ENCODE results near the gene COL12A1. TPM values are rescaled to one million over a fixed set of nuclear protein-coding genes. Genes with fewer than 3 reads are reported as not detected.

COL12A1 gene
- 1,000 to 10,000 TPM in 1 of 4 donors, 100 to 1,000 TPM in 2, 10 to 100 TPM in 1; 63.7 to 1,684 (median 152) TPM for polyA plus RNA-seq (ENCODE audit: insufficient read length in 4 of 4)

GRCh38 chr6:75205776-75206575 is at the start of gene COL12A1:
Gene COL12A1, minus strand, starts transcription at chr6:75206053. Its CDS starts 3,261 bp downstream, at chr6:75202792.
- no peak for DNase-seq (ENCODE audit: low read depth in 4 of 4, low spot score in 3 of 4)

DNA sequence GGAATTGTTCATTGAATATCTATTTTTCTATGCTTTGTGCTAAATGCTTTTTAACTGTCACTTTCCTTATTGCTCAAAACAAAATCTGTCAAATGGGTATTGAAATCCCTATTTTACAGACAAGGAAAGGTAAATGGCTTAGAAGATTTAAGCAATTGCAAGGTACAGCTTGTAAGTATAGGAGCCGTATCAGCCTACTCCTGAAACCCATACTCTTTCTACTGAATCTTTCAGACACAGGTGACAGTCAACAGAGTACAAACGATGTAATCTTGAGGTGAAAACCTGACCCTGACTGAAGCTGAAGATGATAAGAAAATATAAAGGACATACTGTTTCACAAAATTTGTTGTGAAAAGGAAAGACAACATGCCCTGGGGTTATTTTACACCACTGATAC is 44.7 kb upstream of the COL12A1 start:
- DNase-seq (ENCODE audit: low read depth in 4 of 4, low spot score in 3 of 4) = no peak

- DNase-seq (ENCODE audit: low read depth in 4 of 4, low spot score in 3 of 4) = no peak
Measured at GRCh38 chr6:75249837-75250236, 44.0 kb upstream of the COL12A1 start.

DNA sequence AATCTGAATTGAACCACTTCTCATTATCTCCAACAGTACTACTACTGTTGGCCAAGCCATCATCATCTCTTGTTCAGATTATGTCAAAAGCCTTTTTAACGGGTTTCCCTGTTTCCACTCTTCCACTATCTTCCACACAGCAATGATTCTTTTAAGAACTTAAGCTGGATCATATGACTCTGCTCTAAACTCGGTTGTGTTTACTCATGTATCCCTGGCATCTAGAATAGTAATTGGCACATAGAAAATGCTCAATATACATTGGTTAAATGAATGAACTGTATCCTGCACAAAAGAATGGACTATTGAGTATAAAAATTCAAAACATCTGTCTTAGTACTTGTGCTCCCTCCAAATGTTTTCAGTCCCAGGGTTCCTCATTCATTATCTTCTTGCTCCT is 40.5 kb upstream of the COL12A1 start:
- no peak for DNase-seq (ENCODE audit: low read depth in 4 of 4, low spot score in 3 of 4)

DNA sequence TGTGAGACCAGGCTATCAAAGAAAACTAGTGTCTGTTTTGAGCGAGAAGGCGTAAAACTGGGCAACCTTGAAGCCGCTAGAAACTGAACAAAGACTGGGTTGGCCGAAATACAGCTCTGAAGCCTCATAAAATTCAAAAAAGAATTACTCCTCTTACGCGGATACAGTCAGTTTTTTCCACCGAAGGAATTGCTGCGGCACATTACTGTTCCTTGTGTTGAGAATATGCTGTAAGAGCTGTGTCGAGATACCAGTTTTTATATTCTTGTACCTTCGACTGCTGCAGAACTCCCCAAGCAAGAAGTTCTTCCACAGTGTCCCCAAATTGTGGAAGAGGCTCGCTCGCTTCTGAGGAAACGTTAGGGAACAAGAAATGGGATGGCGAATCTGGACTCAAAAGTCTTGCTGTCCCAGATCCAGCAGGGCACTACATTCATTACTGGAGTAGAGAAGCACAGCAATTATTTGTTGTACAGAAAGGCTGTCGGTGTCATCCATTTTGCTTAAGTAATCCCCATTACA is 38.3 kb upstream of the COL12A1 start:
- no peak for DNase-seq (ENCODE audit: low read depth in 4 of 4, low spot score in 3 of 4)

GRCh38 chr6:75243333-75244062 is 37.6 kb upstream of the COL12A1 start, which contains the start of gene COX7A2:
Gene COX7A2, minus strand, starts transcription at chr6:75243801. Its CDS starts 67 bp downstream, at chr6:75243734.
- peak; percentile 90 to 95 (median 92) for DNase-seq (ENCODE audit: low read depth in 4 of 4, low spot score in 3 of 4)

- DNase-seq (ENCODE audit: low read depth in 4 of 4, low spot score in 3 of 4) = no peak
Measured at GRCh38 chr6:75236630-75237029, 30.8 kb upstream of the COL12A1 start.

GRCh38 chr6:75235271-75235670 is 29.4 kb upstream of the COL12A1 start:
- no peak for DNase-seq (ENCODE audit: low read depth in 4 of 4, low spot score in 3 of 4)

- no peak for DNase-seq (ENCODE audit: low read depth in 4 of 4, low spot score in 3 of 4)
Measured at GRCh38 chr6:75234126-75234865, 28.4 kb upstream of the COL12A1 start.

DNA sequence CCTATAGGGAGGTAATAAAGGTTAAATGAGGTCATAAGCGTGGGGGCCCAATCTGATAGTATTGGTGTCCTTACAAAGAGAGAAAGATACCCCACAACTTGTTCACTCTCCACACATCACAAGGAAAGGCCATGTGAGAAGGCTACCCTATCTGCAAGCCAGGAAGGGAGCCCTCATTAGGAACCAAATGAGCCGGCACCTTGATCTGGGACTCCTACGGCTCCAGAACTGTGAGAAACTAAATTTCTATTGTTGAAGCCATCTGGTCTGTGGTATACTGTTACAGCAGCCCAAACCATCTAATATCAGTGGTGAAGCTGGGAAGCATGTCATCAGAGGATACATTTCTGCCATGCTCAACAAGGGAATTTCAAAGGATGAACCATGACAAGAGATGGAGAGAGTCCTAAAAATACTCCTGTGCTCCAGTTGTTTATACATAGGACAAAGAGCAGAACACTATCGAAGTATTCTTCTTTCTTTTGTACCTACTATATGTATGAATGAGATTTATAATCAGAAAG is 27.3 kb upstream of the COL12A1 start:
- no peak for DNase-seq (ENCODE audit: low read depth in 4 of 4, low spot score in 3 of 4)

DNA sequence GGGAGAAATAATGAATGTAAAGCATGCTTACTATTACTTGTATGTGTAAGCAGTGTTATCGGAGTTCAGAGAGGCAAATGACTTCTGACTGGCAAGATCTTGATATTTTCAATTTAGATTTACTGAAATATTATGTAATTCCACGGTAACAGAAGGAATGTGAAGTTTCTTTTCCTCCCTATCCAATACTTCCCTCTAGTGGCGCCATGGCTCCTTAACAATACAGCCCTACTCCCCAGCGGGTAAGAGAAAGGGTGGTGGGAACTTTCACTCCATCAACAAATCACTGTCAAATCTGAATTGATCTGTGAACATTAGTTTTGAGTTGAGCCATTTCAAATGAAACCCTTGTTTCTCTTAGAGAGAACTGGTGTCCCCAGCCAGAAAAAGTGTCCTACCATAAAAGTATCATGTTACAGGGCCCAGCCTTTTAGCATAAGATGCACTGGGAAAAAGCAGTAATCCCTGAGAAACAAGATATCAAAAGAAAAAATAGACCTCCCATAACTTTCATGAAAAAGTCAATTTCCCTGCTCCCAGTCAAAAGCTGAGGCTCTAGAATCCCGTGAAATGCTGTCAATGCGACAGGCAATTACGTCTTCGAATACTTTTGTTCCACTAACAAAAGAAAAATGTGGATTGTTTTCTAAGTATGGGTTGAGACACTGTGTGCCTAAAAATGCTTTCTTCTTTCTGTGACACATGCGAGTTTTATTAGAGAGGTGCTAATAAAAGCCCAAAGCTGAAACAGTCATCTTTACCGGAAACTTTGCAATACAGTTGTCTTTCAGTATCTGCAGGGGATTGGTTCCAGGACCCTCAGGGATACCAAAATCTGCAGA is 24.9 kb upstream of the COL12A1 start:
- no peak for DNase-seq (ENCODE audit: low read depth in 4 of 4, low spot score in 3 of 4)

- DNase-seq (ENCODE audit: low read depth in 4 of 4, low spot score in 3 of 4) = no peak
Measured at GRCh38 chr6:75224303-75224926, 18.6 kb upstream of the COL12A1 start.

DNA sequence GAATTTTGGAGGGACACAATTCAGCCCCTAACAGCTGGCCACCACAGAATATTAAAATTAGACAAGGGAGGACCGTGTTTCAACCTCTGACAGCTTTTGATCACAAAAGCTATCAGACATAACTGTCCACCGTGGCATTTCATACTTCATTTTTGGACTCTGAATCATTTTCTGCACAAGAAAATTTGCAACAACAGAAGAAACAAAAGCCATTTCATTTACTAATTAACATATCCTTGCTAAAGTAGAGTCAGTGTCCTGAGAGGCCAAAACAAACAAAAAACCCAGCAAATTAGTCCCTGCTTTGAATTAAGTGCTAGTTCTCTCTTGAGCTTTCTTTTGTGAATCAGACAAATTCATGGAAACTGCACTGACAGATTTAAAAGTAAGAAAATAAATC is 17.6 kb upstream of the COL12A1 start:
- no peak for DNase-seq (ENCODE audit: low read depth in 4 of 4, low spot score in 3 of 4)

DNA sequence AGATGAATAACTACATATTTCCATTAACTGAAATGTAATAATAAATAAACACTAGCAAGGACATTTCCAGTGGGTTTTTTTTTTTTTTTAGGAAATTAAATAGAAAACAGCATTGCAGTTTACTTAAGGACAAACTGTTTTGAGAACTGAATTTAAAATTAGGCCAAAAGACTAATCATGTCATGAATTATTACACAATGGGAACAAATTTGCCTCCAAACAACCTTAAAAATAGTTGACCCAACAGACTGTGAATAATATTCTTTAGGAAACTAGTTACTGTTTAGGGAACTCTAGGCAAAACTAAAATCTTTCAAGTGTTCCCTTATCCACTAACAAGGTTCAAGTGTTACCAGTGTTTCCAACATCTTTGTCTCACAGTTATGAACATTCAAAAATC is 16.4 kb upstream of the COL12A1 start:
- no peak for DNase-seq (ENCODE audit: low read depth in 4 of 4, low spot score in 3 of 4)

- DNase-seq (ENCODE audit: low read depth in 4 of 4, low spot score in 3 of 4) = no peak
Measured at GRCh38 chr6:75221116-75221515, 15.3 kb upstream of the COL12A1 start.

DNA sequence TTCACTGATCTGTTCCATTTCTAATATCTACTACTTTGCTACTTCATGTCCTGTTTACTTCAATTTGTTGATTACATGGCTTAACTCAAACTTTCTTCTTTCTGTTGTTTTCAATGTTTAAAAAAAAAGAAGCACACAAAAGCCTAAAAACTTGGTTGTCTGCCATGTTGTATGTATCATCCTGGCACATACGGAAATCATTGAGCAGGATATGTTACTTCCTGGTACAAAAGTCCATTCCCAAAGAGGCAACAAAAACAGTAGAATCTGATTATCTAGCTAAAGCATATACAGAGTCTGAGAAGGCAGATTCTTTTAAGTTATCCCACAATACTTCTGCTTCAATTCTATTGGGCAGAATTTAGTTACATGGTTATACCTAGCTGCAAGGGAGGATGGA is 14.5 kb upstream of the COL12A1 start:
- no peak for DNase-seq (ENCODE audit: low read depth in 4 of 4, low spot score in 3 of 4)

- no peak for DNase-seq (ENCODE audit: low read depth in 4 of 4, low spot score in 3 of 4)
Measured at GRCh38 chr6:75219263-75219662, 13.4 kb upstream of the COL12A1 start.

GRCh38 chr6:75217193-75217592 is 11.3 kb upstream of the COL12A1 start:
- no peak for DNase-seq (ENCODE audit: low read depth in 4 of 4, low spot score in 3 of 4)

- DNase-seq (ENCODE audit: low read depth in 4 of 4, low spot score in 3 of 4) = no peak
Measured at GRCh38 chr6:75215291-75215690, 9.4 kb upstream of the COL12A1 start.
